Stimulated activated CD8-positive, alpha-beta memory T cell treated with anti-CD3 and anti-CD28 coated beads, Interleukin-15, amount 100 ng/mL, for 4 hours (primary cell): ENCODE data around the gene NPC1.
"Not testable (repeated sequence)": the region's sequence is repeated elsewhere in the genome, so short reads cannot be mapped to it uniquely, and the experiment has no call there.

Experiments used
- DNase-seq, 2 donors: peaks; one replicate each; pipeline ENCODE4 v3.0.0-alpha.2; 2020; ENCODE audit warnings: low read depth in 2 of 2

The NPC1 gene

GRCh38 chr18:23586249-23587196 lies at the start of gene NPC1:
Gene NPC1 (minus strand): TSS chr18:23586506. CDS start chr18:23586343, 163 bp downstream.
- peak; percentile 79 to 89 for DNase-seq

- DNase-seq = no peak
Observed at GRCh38 chr18:23636071-23636399, 49.7 kb upstream of the NPC1 start.

GRCh38 chr18:23635283-23636070 lies 49.2 kb upstream of the NPC1 start:
- DNase-seq = no peak

GRCh38 chr18:23634692-23635091 lies 48.4 kb upstream of the NPC1 start:
- DNase-seq = no peak

GRCh38 chr18:23632615-23633014 lies 46.3 kb upstream of the NPC1 start:
- DNase-seq = no peak

- no peak for DNase-seq
Observed at GRCh38 chr18:23631746-23632145, 45.4 kb upstream of the NPC1 start.

- DNase-seq = no peak
Observed at GRCh38 chr18:23631312-23631711, 45.0 kb upstream of the NPC1 start.

GRCh38 chr18:23629444-23629946 lies 43.2 kb upstream of the NPC1 start:
- DNase-seq = no peak

GRCh38 chr18:23627970-23628369 lies 41.7 kb upstream of the NPC1 start:
- DNase-seq = no peak

- no peak for DNase-seq
Observed at GRCh38 chr18:23627321-23627720, 41.0 kb upstream of the NPC1 start.

GRCh38 chr18:23626451-23627279 lies 40.4 kb upstream of the NPC1 start:
- no peak for DNase-seq

- no peak for DNase-seq
Observed at GRCh38 chr18:23623040-23623439, 36.7 kb upstream of the NPC1 start.

GRCh38 chr18:23619388-23619881 lies 33.1 kb upstream of the NPC1 start:
- DNase-seq = no peak

GRCh38 chr18:23618862-23619387 lies 32.6 kb upstream of the NPC1 start:
- no peak for DNase-seq

- no peak for DNase-seq
Observed at GRCh38 chr18:23617412-23618014, 31.2 kb upstream of the NPC1 start.

- DNase-seq = no peak
Observed at GRCh38 chr18:23616258-23616657, 30.0 kb upstream of the NPC1 start.

- DNase-seq = no peak
Observed at GRCh38 chr18:23614891-23615290, 28.6 kb upstream of the NPC1 start.

- no peak for DNase-seq
Observed at GRCh38 chr18:23614413-23614812, 28.1 kb upstream of the NPC1 start.

- not testable (repeated sequence) for DNase-seq
Observed at GRCh38 chr18:23613091-23613475, 26.8 kb upstream of the NPC1 start.

- DNase-seq = no peak
Observed at GRCh38 chr18:23612434-23613090, 26.3 kb upstream of the NPC1 start.
